ENCODE results near the gene CALD1.

CALD1 gene

DNA sequence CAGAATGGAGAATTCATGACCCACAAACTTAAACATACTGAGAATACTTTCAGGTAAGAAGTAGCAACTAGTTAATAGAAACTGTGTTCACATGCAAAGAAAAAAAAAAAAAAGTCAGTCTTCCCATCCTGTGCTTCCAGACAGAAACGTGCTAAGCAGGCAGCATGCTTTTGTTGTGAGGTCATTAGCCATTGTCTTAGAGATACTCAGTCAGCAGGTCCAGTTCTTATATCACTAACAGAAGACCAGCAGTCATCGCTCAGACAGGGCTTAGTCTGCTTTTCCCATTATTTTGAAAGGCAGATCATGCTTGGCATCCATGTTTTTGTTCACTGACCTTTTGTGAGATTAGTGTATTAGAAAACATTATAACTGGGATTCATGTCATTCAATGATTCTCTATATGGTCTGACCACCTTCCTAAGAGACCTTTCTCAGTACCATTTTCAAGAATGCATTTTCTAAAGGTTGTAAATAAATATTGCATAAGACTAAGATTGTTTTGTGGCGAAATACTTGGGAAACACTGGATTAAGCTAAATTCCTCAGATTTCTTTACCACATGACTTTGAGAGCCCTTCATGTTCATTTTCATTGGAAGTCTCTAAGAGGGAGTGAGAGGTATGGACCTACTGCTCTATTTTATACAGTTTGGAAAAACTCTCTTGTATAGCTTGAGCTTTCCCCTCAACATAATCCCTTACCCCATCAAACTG lies 161.9 kb downstream of the CALD1 start:
- Histone ChIP-seq H3K4me2 (no peak overlapping the region), H3K27me3 (no peaks in the 10 kb centered on the region), H3K9me3 (replicated peaks in 1 of 11) (no peaks in the 10 kb centered on the region), H3K4me3 (no peak overlapping the region), H3K36me3 (peaks cover 0 to 90% (median 56%) of the 10 kb centered on the region in 11 experiments; a peak in 16 of 22 replicates), H3K9ac (no peak overlapping the region), H3K27ac (peak overlapping the region in 2 of 11 experiments; percentile 21 to 36; a peak in 1 of 22 replicates), H4K20me1 (no peaks in the 10 kb centered on the region), H3K4me1 (peaks cover 22 to 52% (median 29%) of the 10 kb centered on the region in 10 experiments)
- no peak for TF ChIP-seq Cebpa-rat (IDR thresholded peaks at IDR 0.05)

GRCh38 chr7:134941952-134942351 lies 162.5 kb downstream of the CALD1 start:
- H3K9ac ChIP-seq = no peak overlapping the region

GRCh38 chr7:134942690-134943466 lies 163.4 kb downstream of the CALD1 start:
- H4K20me1 ChIP-seq = no peaks in the 10 kb centered on the region
- peak overlapping the region in 1 of 11 experiments; percentile 6; a peak in 1 of 22 replicates for H3K9ac ChIP-seq
- H3K4me1 ChIP-seq = peaks cover 19 to 52% (median 26%) of the 10 kb centered on the region in 10 experiments
- peaks cover 0 to 90% (median 52%) of the 10 kb centered on the region in 11 experiments; a peak in 19 of 22 replicates for H3K36me3 ChIP-seq
- H3K4me3 ChIP-seq = no peak overlapping the region
- H3K27ac ChIP-seq = peak overlapping the region in 5 of 11 experiments; percentile 8 to 37 (median 21); a peak in 5 of 22 replicates
- H3K27me3 ChIP-seq = no peaks in the 10 kb centered on the region
- TF ChIP-seq Cebpa-rat (IDR thresholded peaks at IDR 0.05) = no peak
- peak overlapping the region in 5 of 11 experiments; percentile 3 to 49 (median 28); a peak in 5 of 22 replicates for H3K4me2 ChIP-seq
- H3K9me3 ChIP-seq (replicated peaks in 1 of 11) = no peaks in the 10 kb centered on the region

More at GRCh38 chr7:134941952-134942351, 162.5 kb downstream of the CALD1 start:
- Histone ChIP-seq H3K4me1 (peaks cover 21 to 52% (median 29%) of the 10 kb centered on the region in 10 experiments), H3K27me3 (no peaks in the 10 kb centered on the region), H4K20me1 (no peaks in the 10 kb centered on the region), H3K4me3 (no peak overlapping the region), H3K9me3 (replicated peaks in 1 of 11) (no peaks in the 10 kb centered on the region), H3K4me2 (no peak overlapping the region), H3K27ac (peak overlapping the region in 2 of 11 experiments; percentile 21 to 36; a peak in 1 of 22 replicates), H3K36me3 (peaks cover 0 to 90% (median 52%) of the 10 kb centered on the region in 11 experiments; a peak in 17 of 22 replicates)
- no peak for TF ChIP-seq Cebpa-rat (IDR thresholded peaks at IDR 0.05)

DNA sequence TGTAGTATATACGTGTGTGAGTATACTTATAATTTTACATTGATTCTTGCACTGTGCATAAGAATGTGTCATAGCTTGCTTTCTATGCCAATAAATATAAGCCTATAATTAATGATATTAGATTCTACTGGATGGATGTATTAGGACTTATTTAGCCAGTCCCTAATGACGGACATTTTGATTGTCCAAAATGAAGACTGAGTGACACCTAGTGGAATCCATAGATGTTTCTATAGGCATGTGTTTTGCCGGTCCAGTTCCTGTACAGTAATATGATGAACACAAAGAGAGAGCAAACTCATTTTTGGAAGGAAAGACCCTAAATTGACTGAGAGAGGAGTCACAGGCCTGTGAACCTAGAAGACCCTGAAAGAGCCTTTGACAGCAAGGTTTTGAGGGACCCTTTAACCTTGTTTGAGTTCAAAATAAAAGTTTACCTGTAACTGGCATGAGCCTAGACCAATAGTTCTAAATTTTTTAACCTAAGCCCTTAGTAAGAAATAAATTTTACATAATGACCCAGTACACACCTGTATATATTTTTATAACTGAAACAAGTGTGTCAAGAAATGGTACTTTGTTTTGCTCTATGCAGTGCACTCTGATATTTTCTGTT lies 164.5 kb downstream of the CALD1 start:
- Histone ChIP-seq H3K4me3 (no peak overlapping the region), H3K4me1 (peaks cover 19 to 48% (median 26%) of the 10 kb centered on the region in 10 experiments), H3K9ac (no peak overlapping the region), H4K20me1 (no peaks in the 10 kb centered on the region), H3K27ac (0 out of 22 replicates have a peak overlapping the region, but pooled peaks of 1 of the 11 experiments have one; percentile 24), H3K36me3 (peaks cover 2 to 90% (median 52%) of the 10 kb centered on the region in 11 experiments; a peak in 20 of 22 replicates), H3K9me3 (replicated peaks in 1 of 11) (no peaks in the 10 kb centered on the region), H3K27me3 (no peaks in the 10 kb centered on the region), H3K4me2 (no peak overlapping the region)
- TF ChIP-seq Cebpa-rat (IDR thresholded peaks at IDR 0.05) = no peak

- Histone ChIP-seq H3K4me1 (peaks cover 19 to 48% (median 26%) of the 10 kb centered on the region in 10 experiments), H4K20me1 (no peaks in the 10 kb centered on the region), H3K27ac (peak overlapping the region in 10 of 11 experiments; percentile 47 to 77 (median 62); a peak in 19 of 22 replicates), H3K36me3 (peaks cover 20 to 90% (median 62%) of the 10 kb centered on the region in 11 experiments), H3K9ac (peak overlapping the region in 4 of 11 experiments; percentile 20 to 49 (median 22); a peak in 5 of 22 replicates), H3K9me3 (replicated peaks in 1 of 11) (no peaks in the 10 kb centered on the region), H3K4me2 (peak overlapping the region in 8 of 11 experiments; percentile 33 to 75 (median 62); a peak in 15 of 22 replicates), H3K4me3 (no peak overlapping the region), H3K27me3 (no peaks in the 10 kb centered on the region)
- TF ChIP-seq Cebpa-rat (IDR thresholded peaks at IDR 0.05) = no peak
Measured at GRCh38 chr7:134945691-134946090, 166.3 kb downstream of the CALD1 start.

- Histone ChIP-seq H3K27ac (peak overlapping the region in 10 of 11 experiments; percentile 47 to 77 (median 62); a peak in 19 of 22 replicates), H3K36me3 (peaks cover 25 to 90% (median 62%) of the 10 kb centered on the region in 11 experiments), H4K20me1 (no peaks in the 10 kb centered on the region), H3K27me3 (no peaks in the 10 kb centered on the region), H3K4me2 (peak overlapping the region in 10 of 11 experiments; percentile 24 to 75 (median 52); a peak in 17 of 22 replicates), H3K4me1 (peaks cover 19 to 48% (median 26%) of the 10 kb centered on the region in 10 experiments), H3K4me3 (no peak overlapping the region; a peak in 1 of 20 replicates), H3K9ac (peak overlapping the region in 6 of 11 experiments; percentile 26 to 55 (median 36); a peak in 9 of 22 replicates), H3K9me3 (replicated peaks in 1 of 11) (no peaks in the 10 kb centered on the region)
- peak in 2 of 11 experiments; percentile 18 to 23; a peak in 1 of 22 replicates for TF ChIP-seq Cebpa-rat (IDR thresholded peaks at IDR 0.05)
Measured at GRCh38 chr7:134946260-134946659, 166.8 kb downstream of the CALD1 start.

GRCh38 chr7:134947329-134947728 lies 167.9 kb downstream of the CALD1 start:
- Histone ChIP-seq H3K4me1 (peaks cover 13 to 48% (median 26%) of the 10 kb centered on the region in 10 experiments), H3K36me3 (peaks cover 34 to 90% (median 62%) of the 10 kb centered on the region in 11 experiments), H3K27ac (peak overlapping the region in 10 of 11 experiments; percentile 47 to 77 (median 62); a peak in 18 of 22 replicates), H3K9ac (peak overlapping the region in 1 of 11 experiments; percentile 49; a peak in 3 of 22 replicates), H3K9me3 (replicated peaks in 1 of 11) (no peaks in the 10 kb centered on the region), H3K4me2 (peak overlapping the region in 5 of 11 experiments; percentile 55 to 75 (median 73); a peak in 10 of 22 replicates), H3K27me3 (no peaks in the 10 kb centered on the region), H3K4me3 (no peak overlapping the region), H4K20me1 (no peaks in the 10 kb centered on the region)
- TF ChIP-seq Cebpa-rat (IDR thresholded peaks at IDR 0.05) = no peak

DNA sequence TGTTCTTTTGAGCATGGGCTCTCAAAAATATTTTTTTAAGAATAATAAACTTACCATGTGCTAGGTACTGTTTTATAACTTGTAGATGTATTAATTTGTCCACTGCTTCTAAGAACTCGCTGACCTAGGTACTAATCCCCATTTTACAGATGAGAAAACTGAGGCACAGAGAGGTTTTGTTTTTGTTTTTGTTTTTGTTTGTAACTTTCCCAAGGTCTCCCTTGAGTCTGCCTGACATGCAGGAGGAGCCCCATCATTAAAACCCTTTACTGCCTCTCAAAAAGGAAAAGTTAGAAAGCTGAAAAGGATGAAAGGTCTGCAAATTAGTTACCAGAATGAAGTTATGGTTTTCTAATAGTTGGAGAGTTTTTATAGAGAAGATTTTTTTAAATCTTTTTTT lies 168.4 kb downstream of the CALD1 start:
- peaks cover 38 to 90% (median 66%) of the 10 kb centered on the region in 11 experiments for H3K36me3 ChIP-seq
- no peak overlapping the region for H3K4me3 ChIP-seq
- peaks cover 8 to 45% (median 24%) of the 10 kb centered on the region in 10 experiments for H3K4me1 ChIP-seq

More for the DNA sequence above, 168.4 kb downstream of the CALD1 start:
- H3K27ac ChIP-seq = peak overlapping the region in 8 of 11 experiments; percentile 49 to 77 (median 64); a peak in 13 of 22 replicates
- H3K27me3 ChIP-seq = no peaks in the 10 kb centered on the region
- no peak overlapping the region; a peak in 1 of 22 replicates for H3K9ac ChIP-seq
- no peaks in the 10 kb centered on the region for H4K20me1 ChIP-seq
- H3K4me2 ChIP-seq = peak overlapping the region in 3 of 11 experiments; percentile 73 to 75 (median 74); a peak in 4 of 22 replicates
- H3K9me3 ChIP-seq (replicated peaks in 1 of 11) = no peaks in the 10 kb centered on the region
- no peak for TF ChIP-seq Cebpa-rat (IDR thresholded peaks at IDR 0.05)

Data from BLaER1 treated with 17β-estradiol and CSF1 and Interleukin-3, amounts not matched to agents 10 nM and 100 nM (cell line).